Transverse colon (tissue), 3 donors: ENCODE data around the gene FNDC3B.

Experiments used
- EP300 ChIP-seq: sonication (generic); formaldehyde crosslinking; IDR thresholded peaks from one replicate; pipeline ENCODE4 v1.6.1; 2017; ENCODE audit warnings: antibody characterized with exemption, low read depth
- POLR2A ChIP-seq: fragments of 450-650 bp; IDR thresholded peaks from one replicate; pipeline ENCODE4 v1.6.1; 2016; ENCODE audit warnings: antibody characterized with exemption, mild to moderate bottlenecking, moderate library complexity
- POLR2AphosphoS5 ChIP-seq, 3 donors: sonication (generic); formaldehyde crosslinking; IDR thresholded peaks; one replicate each; pipeline ENCODE4 v1.6.1; 2016; ENCODE audit warnings: antibody characterized with exemption in 3 of 3

GRCh38 chr3:172167892-172168648, 128.7 kb downstream of the FNDC3B start:
- TF ChIP-seq POLR2A (no peak), POLR2AphosphoS5 (IDR thresholded peaks at IDR 0.05) (no peak), EP300 (no peak)
